Activated CD4-positive, CD25-positive, alpha-beta regulatory T cell treated with anti-CD3 and anti-CD28 coated beads, Interleukin-2, amount 50 U/mL, for 72 hours (primary cell): ENCODE results near the gene TICAM2.

Experiments
- DNase-seq: peaks from one replicate; pipeline ENCODE4 v3.0.0; 2021

TICAM2 gene

GRCh38 chr5:115605436-115605835, 3.2 kb upstream of the TICAM2 start:
- DNase-seq, result no peak

GRCh38 chr5:115602591-115603125, 379 bp upstream of the TICAM2 start:
- no peak for DNase-seq

- DNase-seq, result no peak
These were observed 1.5 kb downstream of the TICAM2 start for GRCh38 chr5:115600766-115601165.

GRCh38 chr5:115599924-115600323, 2.4 kb downstream of the TICAM2 start:
- no peak for DNase-seq

GRCh38 chr5:115599502-115599901, 2.8 kb downstream of the TICAM2 start:
- no peak for DNase-seq

GRCh38 chr5:115594128-115595047, 7.9 kb downstream of the TICAM2 start:
- DNase-seq, result no peak

- DNase-seq, result no peak
These were observed 13.2 kb downstream of the TICAM2 start for GRCh38 chr5:115589043-115589442.

GRCh38 chr5:115588640-115589039, 13.6 kb downstream of the TICAM2 start:
- DNase-seq, result no peak

- DNase-seq, result no peak
These were observed 15.6 kb downstream of the TICAM2 start for GRCh38 chr5:115586525-115587146.

GRCh38 chr5:115585265-115585664, 17.0 kb downstream of the TICAM2 start:
- no peak for DNase-seq

GRCh38 chr5:115584501-115584900, 17.8 kb downstream of the TICAM2 start:
- DNase-seq, result no peak

GRCh38 chr5:115583474-115583873, 18.8 kb downstream of the TICAM2 start:
- DNase-seq, result no peak

- DNase-seq, result no peak
These were observed 21.3 kb downstream of the TICAM2 start for GRCh38 chr5:115580941-115581340.

GRCh38 chr5:115579747-115580173, 22.5 kb downstream of the TICAM2 start:
- no peak for DNase-seq

GRCh38 chr5:115579216-115579615, 23.1 kb downstream of the TICAM2 start:
- no peak for DNase-seq

GRCh38 chr5:115578657-115579056, 23.6 kb downstream of the TICAM2 start:
- no peak for DNase-seq

GRCh38 chr5:115577741-115578140, 24.5 kb downstream of the TICAM2 start:
- no peak for DNase-seq

- DNase-seq, result no peak
These were observed 24.9 kb downstream of the TICAM2 start for GRCh38 chr5:115577329-115577728.

- no peak for DNase-seq
These were observed 26.9 kb downstream of the TICAM2 start for GRCh38 chr5:115575167-115576070.

GRCh38 chr5:115573133-115573532, 29.1 kb downstream of the TICAM2 start:
- no peak for DNase-seq

GRCh38 chr5:115571441-115571878, 30.8 kb downstream of the TICAM2 start:
- no peak for DNase-seq

GRCh38 chr5:115568668-115569067, 33.6 kb downstream of the TICAM2 start:
- DNase-seq, result no peak

- DNase-seq, result no peak
These were observed 37.0 kb downstream of the TICAM2 start for GRCh38 chr5:115565233-115565632.
